ENCODE data around the gene C1orf167. TPM values are rescaled to one million over a fixed set of nuclear protein-coding genes. Genes with fewer than 3 reads are reported as not detected.
A peak's percentile ranks its signal among the peaks of the same experiment; 100 is the strongest.

C1orf167 gene
- total and polyA plus RNA-seq, 4 donors, result 0.37 TPM; not detected in 3

DNA sequence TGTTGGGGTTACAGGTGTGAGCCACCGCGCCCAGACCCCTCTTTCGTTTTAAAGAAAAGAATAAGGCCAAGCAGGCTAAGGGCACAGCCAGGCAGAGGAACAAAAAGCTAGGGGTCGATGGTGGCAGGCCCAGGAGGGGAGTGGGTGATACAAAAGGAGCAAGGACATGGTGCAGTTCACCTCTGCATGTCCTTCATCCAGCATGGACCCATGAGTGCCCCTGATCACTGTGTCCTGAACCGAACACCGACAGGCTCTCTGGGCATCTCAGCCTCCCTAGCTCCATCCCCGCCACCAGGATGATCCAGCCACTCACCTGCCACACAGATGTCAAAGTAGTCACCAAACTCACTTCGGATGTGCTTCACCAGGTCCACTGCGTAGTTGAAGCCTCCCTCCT is 37.9 kb downstream of the C1orf167 start (continued):
- TF ChIP-seq, protein P1, sequence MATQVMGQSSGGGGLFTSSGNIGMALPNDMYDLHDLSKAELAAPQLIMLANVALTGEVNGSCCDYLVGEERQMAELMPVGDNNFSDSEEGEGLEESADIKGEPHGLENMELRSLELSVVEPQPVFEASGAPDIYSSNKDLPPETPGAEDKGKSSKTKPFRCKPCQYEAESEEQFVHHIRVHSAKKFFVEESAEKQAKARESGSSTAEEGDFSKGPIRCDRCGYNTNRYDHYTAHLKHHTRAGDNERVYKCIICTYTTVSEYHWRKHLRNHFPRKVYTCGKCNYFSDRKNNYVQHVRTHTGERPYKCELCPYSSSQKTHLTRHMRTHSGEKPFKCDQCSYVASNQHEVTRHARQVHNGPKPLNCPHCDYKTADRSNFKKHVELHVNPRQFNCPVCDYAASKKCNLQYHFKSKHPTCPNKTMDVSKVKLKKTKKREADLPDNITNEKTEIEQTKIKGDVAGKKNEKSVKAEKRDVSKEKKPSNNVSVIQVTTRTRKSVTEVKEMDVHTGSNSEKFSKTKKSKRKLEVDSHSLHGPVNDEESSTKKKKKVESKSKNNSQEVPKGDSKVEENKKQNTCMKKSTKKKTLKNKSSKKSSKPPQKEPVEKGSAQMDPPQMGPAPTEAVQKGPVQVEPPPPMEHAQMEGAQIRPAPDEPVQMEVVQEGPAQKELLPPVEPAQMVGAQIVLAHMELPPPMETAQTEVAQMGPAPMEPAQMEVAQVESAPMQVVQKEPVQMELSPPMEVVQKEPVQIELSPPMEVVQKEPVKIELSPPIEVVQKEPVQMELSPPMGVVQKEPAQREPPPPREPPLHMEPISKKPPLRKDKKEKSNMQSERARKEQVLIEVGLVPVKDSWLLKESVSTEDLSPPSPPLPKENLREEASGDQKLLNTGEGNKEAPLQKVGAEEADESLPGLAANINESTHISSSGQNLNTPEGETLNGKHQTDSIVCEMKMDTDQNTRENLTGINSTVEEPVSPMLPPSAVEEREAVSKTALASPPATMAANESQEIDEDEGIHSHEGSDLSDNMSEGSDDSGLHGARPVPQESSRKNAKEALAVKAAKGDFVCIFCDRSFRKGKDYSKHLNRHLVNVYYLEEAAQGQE (IDR thresholded peaks at IDR 0.05), result no peak

DNA sequence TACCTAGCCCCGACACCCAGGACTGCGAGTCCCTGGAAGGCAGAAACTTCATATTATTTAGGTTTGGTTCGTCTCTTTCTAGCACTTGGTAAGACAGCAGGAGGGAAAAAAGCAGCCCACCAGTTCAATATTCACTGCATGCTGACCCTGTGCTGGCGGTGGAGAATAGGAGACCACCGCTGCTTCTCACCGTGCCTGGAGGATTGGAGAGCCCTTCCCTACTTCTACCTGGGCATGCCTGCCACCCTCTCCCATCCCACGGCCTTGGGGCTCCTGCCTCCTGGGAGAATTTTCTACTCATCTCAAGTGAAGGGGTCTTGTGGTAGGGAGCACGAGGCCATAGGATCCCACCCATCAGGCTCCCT is 38.4 kb downstream of the C1orf167 start:
- H3K4me3 ChIP-seq (ENCODE audit: low read depth in 1 of 3, low read length in 3 of 3), result no peak overlapping the region

DNA sequence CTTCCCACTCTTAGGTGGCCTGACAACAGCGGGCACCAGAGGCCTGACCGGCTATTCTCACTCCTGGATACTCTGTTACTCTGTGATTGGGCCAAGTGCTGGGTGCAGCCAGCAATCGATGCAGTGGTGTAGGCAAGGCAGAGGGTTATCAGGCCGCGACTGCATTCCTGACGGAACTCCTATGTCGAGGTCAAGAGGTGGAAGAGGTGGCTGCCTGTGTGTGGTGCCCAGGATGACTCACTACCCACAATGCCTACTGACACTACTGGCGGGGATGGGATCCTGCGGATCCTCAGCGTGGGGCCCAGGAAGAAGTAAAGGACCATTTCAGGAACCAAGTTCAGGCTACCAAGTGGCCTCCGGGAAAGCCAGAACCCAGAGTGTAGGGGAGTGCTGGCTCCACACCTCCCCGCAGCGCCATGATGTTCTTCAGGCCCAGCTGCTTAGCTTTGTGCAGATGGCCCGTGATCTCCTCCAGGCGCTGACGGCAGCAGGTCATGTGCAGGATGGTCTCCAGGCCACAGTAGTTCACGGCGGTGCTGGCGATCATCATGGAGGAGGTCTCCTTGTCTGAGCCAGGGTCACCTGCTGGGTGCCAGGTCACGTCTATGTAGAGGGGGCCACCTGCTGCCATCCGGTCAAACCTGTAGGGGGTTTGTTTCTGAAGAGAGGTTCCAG is 38.9 kb downstream of the C1orf167 start:
- Histone ChIP-seq H3K27ac (ENCODE audit: low read depth in 1 of 2, low read length in 2 of 2) (peak overlapping the region; percentile 15 to 44), H3K4me3 (ENCODE audit: low read depth in 1 of 3, low read length in 3 of 3) (no peak overlapping the region), H3K27me3 (ENCODE audit: control insufficient read depth in 4 of 4, insufficient read depth in 4 of 4, low read length in 3 of 4) (no peaks in the 10 kb centered on the region), H3K4me1 (ENCODE audit: control insufficient read depth in 4 of 4, insufficient read depth in 4 of 4, low read length in 3 of 4) (peaks cover 7 to 34% (median 24%) of the 10 kb centered on the region in 4 donors), H3K36me3 (ENCODE audit: control insufficient read depth in 4 of 4, insufficient read depth in 3 of 4, low read depth in 1 of 4, low read length in 3 of 4) (peaks cover 6 to 29% (median 22%) of the 10 kb centered on the region in 4 donors), H3K9me3 (ENCODE audit: control insufficient read depth in 4 of 4, low read length in 3 of 4) (no peaks in the 10 kb centered on the region), H3K9ac (ENCODE audit: low read depth in 1 of 2, low read length in 2 of 2) (no peak overlapping the region)
- 81% methylated on average over 21 of the region's 21 CpGs for WGBS
- TF ChIP-seq GABPA (IDR thresholded peaks at IDR 0.05 in 1 of 2, conservative IDR thresholded peaks at IDR 0.05 in 1 of 2), result no peak
- peak; percentile 36 to 86 for TF ChIP-seq JUND (IDR thresholded peaks at IDR 0.05)
- no peak for TF ChIP-seq MAX (IDR thresholded peaks at IDR 0.05)
- TF ChIP-seq, protein P2, sequence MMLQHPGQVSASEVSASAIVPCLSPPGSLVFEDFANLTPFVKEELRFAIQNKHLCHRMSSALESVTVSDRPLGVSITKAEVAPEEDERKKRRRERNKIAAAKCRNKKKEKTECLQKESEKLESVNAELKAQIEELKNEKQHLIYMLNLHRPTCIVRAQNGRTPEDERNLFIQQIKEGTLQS (IDR thresholded peaks at IDR 0.05), result no peak
- TF ChIP-seq RXRA (IDR thresholded peaks at IDR 0.05), result peak in 1 of 2 donors; percentile 78
- no peak for TF ChIP-seq HNF4G (IDR thresholded peaks at IDR 0.05)
- TF ChIP-seq, protein P1 (IDR thresholded peaks at IDR 0.05), result no peak
- peak in 1 of 2 donors; percentile 49 for TF ChIP-seq HNF4A (conservative IDR thresholded peaks at IDR 0.05)
- TF ChIP-seq NR2F2 (IDR thresholded peaks at IDR 0.05), result peak; percentile 47
- no peak for DNase-seq (ENCODE audit: low spot score)

More for the DNA sequence above, 38.4 kb downstream of the C1orf167 start:
- 98% methylated on average over 8 of the region's 8 CpGs for WGBS
- Histone ChIP-seq H3K9ac (ENCODE audit: low read depth in 1 of 2, low read length in 2 of 2) (no peak overlapping the region), H3K27ac (ENCODE audit: low read depth in 1 of 2, low read length in 2 of 2) (peak overlapping the region; percentile 10 to 19), H3K36me3 (ENCODE audit: control insufficient read depth in 4 of 4, insufficient read depth in 3 of 4, low read depth in 1 of 4, low read length in 3 of 4) (peaks cover 9 to 34% (median 27%) of the 10 kb centered on the region in 4 donors), H3K4me1 (ENCODE audit: control insufficient read depth in 4 of 4, insufficient read depth in 4 of 4, low read length in 3 of 4) (peaks cover 7 to 34% (median 24%) of the 10 kb centered on the region in 4 donors), H3K27me3 (ENCODE audit: control insufficient read depth in 4 of 4, insufficient read depth in 4 of 4, low read length in 3 of 4) (no peaks in the 10 kb centered on the region), H3K9me3 (ENCODE audit: control insufficient read depth in 4 of 4, low read length in 3 of 4) (no peaks in the 10 kb centered on the region)
- TF ChIP-seq JUND (IDR thresholded peaks at IDR 0.05) (no peak), FOXA1 (IDR thresholded peaks at IDR 0.05) (no peak), YY1 (IDR thresholded peaks at IDR 0.05) (no peak), CTCF (IDR thresholded peaks at IDR 0.05; ENCODE audit: low read depth, low read length, missing input control) (no peak), MAX (IDR thresholded peaks at IDR 0.05) (no peak), SP1 (IDR thresholded peaks at IDR 0.05) (no peak)
- DNase-seq (ENCODE audit: low spot score), result no peak
